NOMO-1 treated with dmso at 0.1 percent for 144 hours (cell line): ENCODE measurements around the gene ADAP1.
"Not testable (repeated sequence)": the region's sequence is repeated elsewhere in the genome, so short reads cannot be mapped to it uniquely, and the experiment has no call there.

Source experiments
- DNase-seq: peaks from one replicate; lab custom pipeline; 2025; ENCODE audit not compliant: unreplicated experiment; lab: John Stamatoyannopoulos, UW

Gene ADAP1

GRCh38 chr7:975702-976473 lies 21.4 kb upstream of the ADAP1 start:
- no peak for DNase-seq

- DNase-seq, result peak; percentile 74
These were observed 20.6 kb upstream of the ADAP1 start, which contains the start of gene COX19 for GRCh38 chr7:974820-975681. TSS of gene COX19 (minus strand) at chr7:975549. CDS start at chr7:975509, 40 bp downstream.

DNA sequence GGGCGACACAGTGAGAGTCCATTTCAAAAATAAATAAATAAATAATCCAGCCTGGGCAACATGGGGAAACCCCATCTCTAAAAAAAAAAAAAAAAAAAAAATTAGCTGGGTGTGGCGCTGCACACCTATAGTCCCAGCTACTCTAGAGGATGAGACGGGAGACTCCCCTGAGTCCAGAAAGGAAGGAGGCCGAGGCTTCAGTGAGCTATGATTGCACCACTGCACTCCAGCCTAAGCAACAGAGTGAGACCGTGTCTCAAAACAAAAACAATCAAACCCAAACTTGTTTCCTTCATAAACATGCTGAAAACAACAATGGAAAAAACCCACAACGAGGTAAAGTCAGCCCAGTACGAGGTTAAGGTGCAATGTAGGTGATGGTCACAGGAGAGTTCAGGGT lies 19.7 kb upstream of the ADAP1 start:
- DNase-seq, result no peak

- no peak for DNase-seq
These were observed 18.8 kb upstream of the ADAP1 start for GRCh38 chr7:973312-973711.

DNA sequence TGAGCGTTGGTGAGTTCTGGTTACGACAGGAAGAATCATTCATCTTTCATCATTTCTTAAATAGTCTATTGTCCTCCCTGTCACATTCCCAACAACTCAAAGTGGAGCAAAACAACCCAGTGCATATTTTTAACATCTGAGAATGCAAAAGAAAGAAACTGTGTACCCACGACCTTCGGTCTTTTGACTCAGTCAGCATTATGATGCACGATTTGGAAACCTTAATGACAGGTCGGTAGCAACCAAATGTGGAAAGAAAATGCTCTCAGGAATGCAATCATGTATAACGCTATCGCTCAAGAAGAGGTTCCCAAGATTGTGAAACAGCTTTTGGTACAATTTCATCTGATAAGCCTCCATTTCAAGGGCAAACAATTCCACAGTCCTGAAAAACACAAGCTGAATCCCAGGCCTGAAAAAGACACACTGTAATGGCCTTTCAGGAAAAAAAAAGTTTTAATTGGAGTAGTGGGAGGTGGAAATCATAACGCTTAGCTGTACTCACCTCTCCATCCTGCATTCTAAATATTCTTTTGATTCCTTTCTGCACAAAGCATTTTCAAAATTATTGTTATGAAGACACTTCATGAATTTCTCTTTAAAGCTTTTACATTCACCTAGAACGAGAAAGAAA lies 18.3 kb upstream of the ADAP1 start:
- no peak for DNase-seq

DNA sequence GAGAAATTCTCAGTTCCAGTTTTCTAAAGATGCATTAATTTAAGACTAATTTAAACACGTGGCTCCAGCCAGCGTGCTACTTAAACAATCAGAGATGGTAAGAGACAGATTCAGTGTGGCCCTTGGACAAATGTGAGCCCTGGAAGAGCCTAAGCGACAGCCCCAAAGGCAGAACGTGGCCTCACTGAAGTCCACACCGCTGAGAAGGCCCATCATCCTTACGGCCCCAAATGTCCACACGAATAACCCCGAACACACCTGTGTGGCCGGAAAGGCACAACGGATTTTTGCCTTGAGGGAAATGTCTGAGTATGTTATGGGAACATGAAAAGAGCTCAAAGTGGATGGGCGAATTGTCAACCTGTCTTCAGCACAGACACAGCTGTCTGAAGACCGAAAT lies 17.6 kb upstream of the ADAP1 start:
- no peak for DNase-seq

DNA sequence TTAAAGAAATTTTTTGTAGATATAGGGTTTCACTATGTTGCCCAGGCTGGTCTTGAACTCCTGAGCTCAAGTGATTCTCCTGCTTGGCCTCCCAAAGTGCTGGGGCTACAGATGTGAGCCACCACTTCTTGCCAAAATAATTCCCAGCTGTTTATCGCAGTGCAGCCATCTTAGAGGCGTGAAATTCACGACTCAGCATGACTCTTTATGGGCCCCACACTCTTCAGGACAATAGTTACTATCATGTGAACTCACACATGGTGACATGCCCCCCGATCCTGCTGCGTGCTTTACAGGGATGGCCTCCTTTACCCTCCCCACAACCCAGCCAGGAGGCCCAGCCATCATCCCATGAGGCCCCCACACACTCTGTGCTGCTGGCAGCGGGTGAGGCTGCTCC lies 16.3 kb upstream of the ADAP1 start:
- no peak for DNase-seq

- DNase-seq, result no peak
These were observed 14.9 kb upstream of the ADAP1 start for GRCh38 chr7:969403-969802.

- no peak for DNase-seq
These were observed 14.0 kb upstream of the ADAP1 start for GRCh38 chr7:968205-969105.

- DNase-seq, result no peak
These were observed 13.0 kb upstream of the ADAP1 start for GRCh38 chr7:967361-968082.

DNA sequence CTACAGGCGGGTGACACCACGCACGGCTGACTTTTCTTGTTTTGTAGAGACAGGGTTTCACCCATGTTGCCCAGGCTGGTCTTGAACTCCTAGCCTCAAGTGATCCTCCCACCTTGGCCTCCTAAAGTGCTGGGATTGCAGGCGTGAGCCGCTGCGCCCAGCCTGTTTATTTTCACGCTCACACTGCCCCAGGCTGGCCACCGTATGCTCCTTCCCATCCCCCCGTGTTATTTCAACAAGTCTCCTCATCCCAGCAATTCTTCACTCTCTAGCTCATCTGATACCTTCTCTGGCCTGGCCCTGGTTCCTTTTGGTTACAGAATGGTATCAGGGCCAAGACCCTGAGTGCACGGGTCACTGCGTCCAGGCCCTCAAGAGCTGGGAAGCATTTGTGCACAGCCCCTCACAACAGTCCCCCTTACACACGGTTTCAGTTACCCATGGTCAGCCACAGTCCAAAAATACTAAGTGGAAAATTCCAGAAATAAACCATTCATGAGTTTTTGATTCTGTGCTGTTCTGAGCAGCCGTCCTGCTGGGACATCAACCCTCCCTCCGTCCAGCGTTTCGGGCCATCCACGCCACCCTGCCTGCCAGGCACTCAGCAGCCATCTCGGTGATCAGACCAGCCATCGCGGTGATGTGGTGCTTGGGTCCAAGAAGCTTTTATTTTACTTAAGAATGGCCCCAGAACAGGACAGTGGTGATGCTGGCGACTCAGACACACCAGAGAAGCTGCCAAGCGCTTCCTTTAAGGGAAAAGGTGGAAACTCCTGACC lies 12.0 kb upstream of the ADAP1 start:
- DNase-seq, result no peak

DNA sequence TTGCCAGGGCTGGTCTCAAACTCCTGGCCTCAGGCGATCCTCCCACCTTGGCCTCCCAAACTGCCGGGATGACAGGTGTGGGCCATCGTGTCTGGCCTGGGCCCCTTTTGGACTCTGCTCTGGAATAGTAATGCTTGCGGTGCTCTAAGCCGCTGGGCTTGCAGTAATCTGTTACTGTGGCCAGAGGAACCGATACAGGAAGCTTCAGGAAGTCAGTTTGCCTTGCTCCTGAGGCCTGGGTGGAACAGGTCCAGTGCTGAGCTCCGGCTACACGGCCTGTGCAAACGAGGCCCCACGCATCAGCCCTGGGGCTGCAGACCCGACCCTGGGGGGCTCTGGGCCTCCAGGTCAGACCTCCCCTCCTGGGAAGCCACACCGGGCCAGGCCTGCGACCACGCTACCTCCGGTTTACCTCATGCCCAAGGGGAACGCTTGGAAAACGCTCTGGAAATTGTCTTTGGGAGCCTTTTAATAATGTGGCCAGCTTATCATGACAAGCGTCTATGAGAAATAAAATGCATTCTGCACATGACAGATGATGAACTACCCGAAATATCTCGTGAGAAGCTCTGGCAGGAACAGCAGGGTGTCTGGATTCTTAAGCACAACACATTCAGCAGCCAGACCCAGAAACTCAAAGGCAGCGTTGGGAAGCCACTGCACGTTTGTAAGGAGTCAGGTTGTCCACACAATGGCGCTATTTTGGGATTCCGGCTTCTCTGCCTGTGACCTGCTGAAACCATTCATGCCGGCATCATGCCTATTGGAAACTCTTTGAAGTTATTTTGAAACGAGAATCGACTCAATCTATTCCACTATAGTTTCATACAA lies 10.1 kb upstream of the ADAP1 start:
- peak; percentile 82 for DNase-seq

DNA sequence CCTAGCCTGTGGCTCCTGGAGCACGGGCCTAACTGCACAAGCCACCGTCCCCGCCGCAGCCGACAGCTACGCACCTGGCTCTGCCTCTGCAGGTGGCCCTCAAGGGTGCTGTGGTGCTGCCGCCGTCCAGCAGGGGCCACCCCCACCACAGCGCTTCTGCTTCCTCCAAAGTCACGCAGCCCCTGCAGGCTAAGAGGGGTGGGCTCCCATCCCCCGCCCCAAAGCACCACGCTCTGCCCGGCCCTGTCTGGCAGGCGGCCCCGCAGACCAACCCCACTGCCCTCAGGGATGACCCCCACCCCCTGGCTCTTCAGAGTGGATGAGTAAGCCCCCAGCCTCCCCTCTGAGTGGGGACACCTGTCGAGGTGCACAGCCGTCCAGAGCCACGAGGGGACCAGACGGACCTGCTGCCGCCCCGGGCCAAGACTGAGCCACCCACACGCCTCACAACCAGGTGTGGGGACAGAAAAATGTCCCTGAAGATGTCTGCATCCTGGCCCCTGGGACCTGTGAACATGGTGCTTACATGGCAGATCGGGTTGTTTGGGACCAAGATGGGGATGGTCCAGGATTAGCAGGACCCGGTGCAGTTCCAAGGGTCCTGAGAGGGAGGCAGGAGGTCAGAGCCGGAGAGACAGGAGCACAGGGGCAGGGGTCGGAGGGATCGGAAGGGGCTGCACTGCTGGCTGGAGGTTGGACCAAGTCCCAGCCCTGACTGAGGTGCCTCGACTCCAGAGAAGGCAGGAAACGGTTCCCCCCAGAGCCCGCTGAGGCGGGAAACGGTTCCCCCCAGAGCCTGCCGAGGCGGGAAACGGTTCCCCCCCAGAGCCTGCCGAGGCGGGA lies 9.0 kb upstream of the ADAP1 start:
- DNase-seq, result no peak

GRCh38 chr7:962401-963081 lies 8.1 kb upstream of the ADAP1 start:
- no peak for DNase-seq

DNA sequence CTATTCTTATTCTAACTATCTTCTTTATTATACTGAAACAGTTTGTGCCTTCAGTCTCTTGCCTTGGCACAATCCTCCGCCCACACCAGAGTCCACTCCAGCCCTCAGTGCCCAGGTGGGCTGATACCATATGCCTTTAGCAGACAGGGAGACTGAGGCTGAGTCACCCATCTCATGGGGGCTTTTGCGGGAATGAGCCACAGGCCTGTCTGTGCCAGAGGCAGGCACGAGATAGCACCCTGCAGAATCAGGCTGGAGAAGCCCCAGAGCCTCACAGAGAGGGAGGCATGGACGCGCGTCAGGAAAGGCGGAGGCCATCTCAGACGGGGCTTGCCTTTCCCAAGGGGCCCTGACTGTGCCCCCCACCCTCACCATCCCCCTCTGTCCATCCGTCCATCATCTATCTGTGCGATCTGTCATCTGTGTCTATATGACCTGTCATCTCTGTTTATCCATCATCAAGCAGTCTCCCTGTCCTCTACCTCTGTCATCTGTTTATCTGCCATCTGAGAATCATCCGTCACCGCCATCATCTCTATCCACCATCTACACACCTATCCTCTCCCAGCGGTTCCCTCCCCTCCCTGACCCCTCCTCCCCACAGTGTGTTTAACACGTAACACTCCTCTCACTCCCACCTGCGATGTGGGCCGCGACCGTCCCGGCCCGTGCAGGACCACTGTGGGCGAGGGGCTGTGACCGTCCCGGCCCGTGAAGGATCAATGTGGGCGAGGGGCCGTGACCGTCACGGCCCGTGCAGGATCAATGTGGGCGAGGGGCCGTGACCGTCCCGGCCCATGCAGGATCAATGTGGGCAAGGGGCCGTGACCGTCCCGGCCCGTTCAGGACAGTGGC lies 7.3 kb upstream of the ADAP1 start:
- no peak for DNase-seq

DNA sequence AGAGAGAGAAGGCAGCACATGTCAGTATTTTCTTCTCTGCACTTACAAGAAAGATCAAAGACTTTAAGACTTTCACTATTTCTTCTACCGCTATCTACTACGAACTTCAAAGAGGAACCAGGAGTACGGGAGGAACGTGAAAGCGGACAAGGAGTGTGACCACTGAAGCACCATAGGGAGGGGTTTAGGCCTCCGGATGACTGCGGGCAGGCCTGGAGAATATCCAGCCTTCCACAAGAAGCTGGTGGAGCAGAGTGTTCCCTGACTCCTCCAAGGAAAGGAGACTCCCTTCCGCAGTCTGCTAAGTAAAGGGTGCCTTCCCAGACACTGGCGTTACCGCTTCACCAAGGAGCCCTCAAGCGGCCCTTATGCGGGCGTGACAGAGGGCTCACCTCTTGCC lies 6.5 kb upstream of the ADAP1 start:
- not testable (repeated sequence) for DNase-seq
